WTC11 (cell line): ENCODE results near the gene CEACAM19.

ENCODE experiments used
- AFF4 ChIP-seq: sonication (generic); formaldehyde crosslinking; IDR thresholded peaks from 2 replicates; pipeline ENCODE4 v1.8.1; 2023; ENCODE audit warnings: mild to moderate bottlenecking, missing genetic modification reagents, borderline replicate concordance
- FOXJ3 ChIP-seq: sonication (generic); formaldehyde crosslinking; IDR thresholded peaks from 2 replicates; pipeline ENCODE4 v1.9.0; 2021; ENCODE audit warnings: missing genetic modification reagents, mild to moderate bottlenecking, borderline replicate concordance
- FOXP4 ChIP-seq: sonication (generic); formaldehyde crosslinking; IDR thresholded peaks from 2 replicates; pipeline ENCODE4 v1.8.0; 2022; ENCODE audit warnings: mild to moderate bottlenecking, missing genetic modification reagents
- GRHL2 ChIP-seq: fragments of 250-450 bp; sonication (Bioruptor Pico); IDR thresholded peaks from 2 replicates; pipeline ENCODE4 v1.8.0; 2022; ENCODE audit warnings: mild to moderate bottlenecking, moderate library complexity; ENCODE audit not compliant: insufficient replicate concordance, severe bottlenecking
- NR1H2 ChIP-seq: sonication (generic); formaldehyde crosslinking; IDR thresholded peaks from 2 replicates; pipeline ENCODE4 v1.9.0; 2021; ENCODE audit warnings: mild to moderate bottlenecking, moderate library complexity, missing genetic modification reagents
- TEAD1 ChIP-seq: sonication (generic); formaldehyde crosslinking; IDR thresholded peaks from 2 replicates; pipeline ENCODE4 v1.8.0; 2022; ENCODE audit warnings: mild to moderate bottlenecking, missing genetic modification reagents
- TEAD4 ChIP-seq: sonication (generic); formaldehyde crosslinking; IDR thresholded peaks from 2 replicates; pipeline ENCODE4 v1.8.0; 2022; ENCODE audit warnings: mild to moderate bottlenecking, missing genetic modification reagents
- USF1 ChIP-seq: sonication (generic); formaldehyde crosslinking; IDR thresholded peaks from 2 replicates; pipeline ENCODE4 v1.8.0; 2022; ENCODE audit warnings: mild to moderate bottlenecking, missing genetic modification reagents
- USF2 ChIP-seq: sonication (generic); formaldehyde crosslinking; IDR thresholded peaks from 2 replicates; pipeline ENCODE4 v1.8.1; 2023; ENCODE audit warnings: mild to moderate bottlenecking, missing genetic modification reagents, moderate library complexity
- TF ChIP-seq, protein P1 (sequence below): fragments of 200-600 bp; IDR thresholded peaks from 2 replicates; pipeline ENCODE4 v1.8.0; 2022; ENCODE audit warnings: antibody characterized with exemption
- TF ChIP-seq, protein P2 (sequence below): sonication (generic); formaldehyde crosslinking; IDR thresholded peaks from 2 replicates; pipeline ENCODE4 v1.8.0; 2022; ENCODE audit warnings: mild to moderate bottlenecking, missing genetic modification reagents
- TF ChIP-seq, protein P3 (sequence below): sonication (generic); formaldehyde crosslinking; IDR thresholded peaks from 2 replicates; pipeline ENCODE4 v1.8.1; 2023; ENCODE audit warnings: mild to moderate bottlenecking, moderate library complexity, missing genetic modification reagents
- TF ChIP-seq, protein P4 (sequence below): sonication (generic); formaldehyde crosslinking; IDR thresholded peaks from 2 replicates; pipeline ENCODE4 v1.8.1; 2022; ENCODE audit warnings: low read depth, missing genetic modification reagents, borderline replicate concordance

DNA sequence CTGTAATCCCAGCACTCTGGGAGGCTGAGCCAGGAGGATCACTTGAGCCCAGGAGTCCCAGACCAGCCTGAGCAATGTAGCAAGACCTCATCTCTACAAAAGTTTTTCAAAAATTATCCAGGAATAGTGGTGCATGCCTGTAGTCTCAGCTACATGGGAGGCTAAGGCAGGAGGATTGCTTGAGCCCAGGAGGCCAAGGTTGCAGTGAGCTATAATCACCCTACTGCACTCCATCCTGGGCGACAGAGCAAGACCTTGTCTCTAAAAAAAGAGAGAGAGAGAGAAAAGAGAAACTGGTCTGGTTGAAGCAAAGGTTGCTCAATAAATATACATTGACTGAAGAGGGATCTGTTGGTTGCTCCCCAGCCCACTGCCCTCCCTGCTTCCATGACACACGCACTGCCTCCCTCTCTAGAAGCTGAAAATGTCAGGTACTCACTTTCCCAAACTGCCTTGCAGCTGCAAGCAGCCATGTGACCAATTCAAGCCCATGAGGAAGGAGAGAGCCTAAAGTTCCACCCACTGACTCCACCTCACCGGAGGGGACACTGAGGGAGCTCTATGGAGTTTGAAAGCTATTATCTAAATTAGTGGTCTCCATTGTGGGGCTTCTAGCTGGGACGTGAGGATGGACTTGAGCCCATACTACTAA lies 41.7 kb downstream of the CEACAM19 start:
- TF ChIP-seq, protein P1, sequence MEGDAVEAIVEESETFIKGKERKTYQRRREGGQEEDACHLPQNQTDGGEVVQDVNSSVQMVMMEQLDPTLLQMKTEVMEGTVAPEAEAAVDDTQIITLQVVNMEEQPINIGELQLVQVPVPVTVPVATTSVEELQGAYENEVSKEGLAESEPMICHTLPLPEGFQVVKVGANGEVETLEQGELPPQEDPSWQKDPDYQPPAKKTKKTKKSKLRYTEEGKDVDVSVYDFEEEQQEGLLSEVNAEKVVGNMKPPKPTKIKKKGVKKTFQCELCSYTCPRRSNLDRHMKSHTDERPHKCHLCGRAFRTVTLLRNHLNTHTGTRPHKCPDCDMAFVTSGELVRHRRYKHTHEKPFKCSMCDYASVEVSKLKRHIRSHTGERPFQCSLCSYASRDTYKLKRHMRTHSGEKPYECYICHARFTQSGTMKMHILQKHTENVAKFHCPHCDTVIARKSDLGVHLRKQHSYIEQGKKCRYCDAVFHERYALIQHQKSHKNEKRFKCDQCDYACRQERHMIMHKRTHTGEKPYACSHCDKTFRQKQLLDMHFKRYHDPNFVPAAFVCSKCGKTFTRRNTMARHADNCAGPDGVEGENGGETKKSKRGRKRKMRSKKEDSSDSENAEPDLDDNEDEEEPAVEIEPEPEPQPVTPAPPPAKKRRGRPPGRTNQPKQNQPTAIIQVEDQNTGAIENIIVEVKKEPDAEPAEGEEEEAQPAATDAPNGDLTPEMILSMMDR, result no peak
- TF ChIP-seq, protein P2, sequence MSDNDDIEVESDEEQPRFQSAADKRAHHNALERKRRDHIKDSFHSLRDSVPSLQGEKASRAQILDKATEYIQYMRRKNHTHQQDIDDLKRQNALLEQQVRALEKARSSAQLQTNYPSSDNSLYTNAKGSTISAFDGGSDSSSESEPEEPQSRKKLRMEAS (CRISPR knock-in tag), result no peak
- TF ChIP-seq FOXP4 (CRISPR knock-in tag) (no peak), FOXJ3 (CRISPR knock-in tag) (no peak), GRHL2 (no peak), USF1 (CRISPR knock-in tag) (peak; percentile 92), NR1H2 (CRISPR knock-in tag) (no peak), TEAD1 (CRISPR knock-in tag) (no peak), TEAD4 (CRISPR knock-in tag) (no peak), USF2 (peak; percentile 91), AFF4 (CRISPR knock-in tag) (no peak)
- TF ChIP-seq, protein P3, sequence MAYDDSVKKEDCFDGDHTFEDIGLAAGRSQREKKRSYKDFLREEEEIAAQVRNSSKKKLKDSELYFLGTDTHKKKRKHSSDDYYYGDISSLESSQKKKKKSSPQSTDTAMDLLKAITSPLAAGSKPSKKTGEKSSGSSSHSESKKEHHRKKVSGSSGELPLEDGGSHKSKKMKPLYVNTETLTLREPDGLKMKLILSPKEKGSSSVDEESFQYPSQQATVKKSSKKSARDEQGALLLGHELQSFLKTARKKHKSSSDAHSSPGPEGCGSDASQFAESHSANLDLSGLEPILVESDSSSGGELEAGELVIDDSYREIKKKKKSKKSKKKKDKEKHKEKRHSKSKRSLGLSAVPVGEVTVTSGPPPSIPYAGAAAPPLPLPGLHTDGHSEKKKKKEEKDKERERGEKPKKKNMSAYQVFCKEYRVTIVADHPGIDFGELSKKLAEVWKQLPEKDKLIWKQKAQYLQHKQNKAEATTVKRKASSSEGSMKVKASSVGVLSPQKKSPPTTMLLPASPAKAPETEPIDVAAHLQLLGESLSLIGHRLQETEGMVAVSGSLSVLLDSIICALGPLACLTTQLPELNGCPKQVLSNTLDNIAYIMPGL (CRISPR knock-in tag), result no peak
- TF ChIP-seq, protein P4, sequence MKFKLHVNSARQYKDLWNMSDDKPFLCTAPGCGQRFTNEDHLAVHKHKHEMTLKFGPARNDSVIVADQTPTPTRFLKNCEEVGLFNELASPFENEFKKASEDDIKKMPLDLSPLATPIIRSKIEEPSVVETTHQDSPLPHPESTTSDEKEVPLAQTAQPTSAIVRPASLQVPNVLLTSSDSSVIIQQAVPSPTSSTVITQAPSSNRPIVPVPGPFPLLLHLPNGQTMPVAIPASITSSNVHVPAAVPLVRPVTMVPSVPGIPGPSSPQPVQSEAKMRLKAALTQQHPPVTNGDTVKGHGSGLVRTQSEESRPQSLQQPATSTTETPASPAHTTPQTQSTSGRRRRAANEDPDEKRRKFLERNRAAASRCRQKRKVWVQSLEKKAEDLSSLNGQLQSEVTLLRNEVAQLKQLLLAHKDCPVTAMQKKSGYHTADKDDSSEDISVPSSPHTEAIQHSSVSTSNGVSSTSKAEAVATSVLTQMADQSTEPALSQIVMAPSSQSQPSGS (CRISPR knock-in tag), result no peak
